WTC11 (cell line): Measurements from ENCODE around the gene FBXO47. TPM values are rescaled to one million over a fixed set of nuclear protein-coding genes. Genes with fewer than 3 reads are reported as not detected.

Experiments used
- ATAC-seq: fragments of 200-7000 bp; cut with Tn5 transposase; 2 replicates; pipeline ENCODE4 v1.10.0; 2021; ENCODE audit warnings: mild to moderate bottlenecking, moderate library complexity
- CTCF ChIA-PET: fragments of 300-600 bp; sonication (Branson Sonifier 250); formaldehyde crosslinking; loops from one replicate; lab custom pipeline; 2021; ENCODE audit warnings: antibody characterized with exemption; lab: Charles Lee
- POLR2A ChIA-PET: fragments of 350-600 bp; sonication (Branson Sonifier 250); formaldehyde crosslinking; loops from one replicate; lab custom pipeline; 2021; ENCODE audit warnings: antibody characterized with exemption; lab: Charles Lee
- DNase-seq: peaks from one replicate; pipeline ENCODE4 v3.0.0; 2021; ENCODE audit warnings: low spot score
- H3K27ac Mint-ChIP-seq: 2 replicates; pipeline ENCODE4 v1.8.0; 2021; ENCODE audit warnings: mixed read lengths
- H3K27me3 Mint-ChIP-seq: 2 replicates; pipeline ENCODE4 v1.8.0; 2021; ENCODE audit warnings: low read depth, mild to moderate bottlenecking, moderate library complexity, mixed read lengths
- H3K36me3 Mint-ChIP-seq: 2 replicates; pipeline ENCODE4 v1.8.0; 2021; ENCODE audit warnings: mixed read lengths
- H3K4me1 Mint-ChIP-seq: 2 replicates; pipeline ENCODE4 v1.8.0; 2022; ENCODE audit warnings: mixed read lengths
- H3K4me3 Mint-ChIP-seq: 2 replicates; pipeline ENCODE4 v1.8.0; 2021; ENCODE audit warnings: mild to moderate bottlenecking, moderate library complexity, mixed read lengths
- H3K9me3 Mint-ChIP-seq: 2 replicates; pipeline ENCODE4 v1.8.0; 2021; ENCODE audit warnings: mixed read lengths
- IRF2 ChIP-seq: sonication (generic); formaldehyde crosslinking; IDR thresholded peaks from 2 replicates; pipeline ENCODE4 v1.8.0; 2022; ENCODE audit warnings: low read depth, missing genetic modification reagents, borderline replicate concordance
- JUN ChIP-seq: sonication (generic); formaldehyde crosslinking; IDR thresholded peaks from 2 replicates; pipeline ENCODE4 v1.8.0; 2023; ENCODE audit warnings: mild to moderate bottlenecking, missing genetic modification reagents
- NFATC4 ChIP-seq: fragments of 250-450 bp; sonication (Bioruptor Pico); IDR thresholded peaks from 2 replicates; pipeline ENCODE4 v1.9.0; 2021; ENCODE audit warnings: mild to moderate bottlenecking
- NR2C2 ChIP-seq: sonication (generic); formaldehyde crosslinking; IDR thresholded peaks from 2 replicates; pipeline ENCODE4 v1.8.0; 2022; ENCODE audit warnings: mild to moderate bottlenecking, missing genetic modification reagents
- OVOL2 ChIP-seq: fragments of 250-450 bp; sonication (Bioruptor Pico); IDR thresholded peaks from 2 replicates; pipeline ENCODE4 v1.9.0; 2021; ENCODE audit warnings: mild to moderate bottlenecking, borderline replicate concordance
- RELA ChIP-seq: sonication (generic); formaldehyde crosslinking; IDR thresholded peaks from 2 replicates; pipeline ENCODE4 v1.8.1; 2022; ENCODE audit warnings: missing genetic modification reagents, mild to moderate bottlenecking, borderline replicate concordance
- RORB ChIP-seq: fragments of 250-450 bp; sonication (Bioruptor Pico); IDR thresholded peaks from 2 replicates; pipeline ENCODE4 v1.9.0; 2021; ENCODE audit warnings: mild to moderate bottlenecking
- ZBTB21 ChIP-seq: sonication (generic); formaldehyde crosslinking; IDR thresholded peaks from 2 replicates; pipeline ENCODE4 v1.8.1; 2023; ENCODE audit warnings: mild to moderate bottlenecking, missing genetic modification reagents, borderline replicate concordance
- ZNF263 ChIP-seq: sonication (generic); formaldehyde crosslinking; IDR thresholded peaks from 2 replicates; pipeline ENCODE4 v1.8.1; 2022; ENCODE audit warnings: low read depth, mild to moderate bottlenecking, moderate library complexity, missing genetic modification reagents
- total RNA-seq: library from RNA; stranded (reverse); gene quantifications from 3 replicates; pipeline ENCODE4 v1.2.3, GENCODE V29; 2021
- TF ChIP-seq, protein P1 (sequence below): fragments of 200-600 bp; IDR thresholded peaks from 2 replicates; pipeline ENCODE4 v1.8.0; 2022; ENCODE audit warnings: antibody characterized with exemption
- TF ChIP-seq, protein P2 (sequence below): sonication (generic); formaldehyde crosslinking; IDR thresholded peaks from 2 replicates; pipeline ENCODE4 v1.8.0; 2023; ENCODE audit warnings: missing genetic modification reagents, mild to moderate bottlenecking, borderline replicate concordance
- TF ChIP-seq, protein P3 (sequence below): sonication (generic); formaldehyde crosslinking; IDR thresholded peaks from 2 replicates; pipeline ENCODE4 v1.8.1; 2022; ENCODE audit warnings: low read depth, mild to moderate bottlenecking, moderate library complexity, missing genetic modification reagents, borderline replicate concordance
- TF ChIP-seq, protein P4 (sequence below): sonication (generic); formaldehyde crosslinking; IDR thresholded peaks from 2 replicates; pipeline ENCODE4 v1.8.1; 2023; ENCODE audit warnings: mild to moderate bottlenecking, moderate library complexity, missing genetic modification reagents
- TF ChIP-seq, protein P5 (sequence below): sonication (generic); formaldehyde crosslinking; IDR thresholded peaks from 2 replicates; pipeline ENCODE4 v1.8.0; 2022; ENCODE audit warnings: missing genetic modification reagents

FBXO47 gene
- total RNA-seq, 1 experiment from 2014 or later: not detected

DNA sequence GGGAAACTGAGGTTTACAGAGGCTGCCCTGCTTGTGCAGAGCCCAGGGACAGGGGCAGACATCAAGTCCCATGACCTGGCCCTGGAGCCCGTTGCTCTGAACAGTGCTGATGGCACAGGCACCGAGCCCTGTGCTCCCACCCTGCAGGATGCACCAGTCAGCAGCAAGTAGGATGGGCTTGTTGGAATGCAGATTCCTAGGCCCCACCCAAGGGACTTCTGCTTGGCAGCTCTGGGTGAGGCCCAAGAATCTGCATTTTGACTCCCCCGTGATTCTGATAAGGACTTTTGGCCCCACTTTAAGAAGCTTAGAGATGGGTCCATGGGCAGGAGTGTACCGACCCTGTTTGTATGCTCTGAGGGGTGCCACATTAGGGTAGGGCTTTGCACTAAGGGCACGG, 74.1 kb downstream of the FBXO47 start:
- Mint-ChIP-seq H3K27ac (no peak overlapping the region), H3K9me3 (no peaks in the 10 kb centered on the region), H3K4me3 (no peak overlapping the region), H3K4me1 (peaks cover 28% of the 10 kb centered on the region), H3K36me3 (peaks cover 15% of the 10 kb centered on the region; the same call in 1 of the 2 replicates), H3K27me3 (no peaks in the 10 kb centered on the region)
- no peak for DNase-seq
- CTCF ChIA-PET: interaction anchor here (0.7 to 1.8 kb wide), 6 partner anchors 8 to 272 kb away, joined by 3 to 7 read pairs (median 4); no protein-coding TSS in a partner anchor
- TF ChIP-seq JUN (CRISPR knock-in tag) (no peak), RELA (CRISPR knock-in tag) (no peak), RORB (CRISPR knock-in tag) (no peak), OVOL2 (no peak)
- TF ChIP-seq, protein P1, sequence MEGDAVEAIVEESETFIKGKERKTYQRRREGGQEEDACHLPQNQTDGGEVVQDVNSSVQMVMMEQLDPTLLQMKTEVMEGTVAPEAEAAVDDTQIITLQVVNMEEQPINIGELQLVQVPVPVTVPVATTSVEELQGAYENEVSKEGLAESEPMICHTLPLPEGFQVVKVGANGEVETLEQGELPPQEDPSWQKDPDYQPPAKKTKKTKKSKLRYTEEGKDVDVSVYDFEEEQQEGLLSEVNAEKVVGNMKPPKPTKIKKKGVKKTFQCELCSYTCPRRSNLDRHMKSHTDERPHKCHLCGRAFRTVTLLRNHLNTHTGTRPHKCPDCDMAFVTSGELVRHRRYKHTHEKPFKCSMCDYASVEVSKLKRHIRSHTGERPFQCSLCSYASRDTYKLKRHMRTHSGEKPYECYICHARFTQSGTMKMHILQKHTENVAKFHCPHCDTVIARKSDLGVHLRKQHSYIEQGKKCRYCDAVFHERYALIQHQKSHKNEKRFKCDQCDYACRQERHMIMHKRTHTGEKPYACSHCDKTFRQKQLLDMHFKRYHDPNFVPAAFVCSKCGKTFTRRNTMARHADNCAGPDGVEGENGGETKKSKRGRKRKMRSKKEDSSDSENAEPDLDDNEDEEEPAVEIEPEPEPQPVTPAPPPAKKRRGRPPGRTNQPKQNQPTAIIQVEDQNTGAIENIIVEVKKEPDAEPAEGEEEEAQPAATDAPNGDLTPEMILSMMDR: no peak
- no peak for ATAC-seq
- POLR2A ChIA-PET: no interaction called here

DNA sequence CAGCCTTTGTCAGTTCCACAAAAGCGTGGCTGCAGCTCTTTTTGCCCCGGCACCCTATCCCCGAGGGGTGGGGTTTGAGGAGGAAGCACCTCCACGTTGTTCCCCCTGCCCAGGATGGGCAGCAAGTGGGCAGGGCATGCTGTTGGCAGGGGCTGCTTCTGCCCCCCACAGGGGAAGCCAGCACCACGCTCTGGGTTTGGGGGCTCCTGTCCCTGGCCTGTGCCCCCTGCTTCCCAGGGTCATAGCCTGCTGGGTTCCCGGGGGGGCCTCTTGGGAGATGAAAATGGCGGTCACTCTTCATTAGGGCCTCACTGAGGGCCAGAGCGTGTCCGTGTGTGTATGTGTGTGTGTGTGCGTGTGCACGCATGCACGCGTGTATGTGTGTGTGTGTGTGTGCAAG, 74.6 kb downstream of the FBXO47 start:
- no peak for ATAC-seq
- Mint-ChIP-seq H3K4me3 (no peak overlapping the region), H3K27me3 (no peaks in the 10 kb centered on the region), H3K27ac (no peak overlapping the region), H3K36me3 (peaks cover 12% of the 10 kb centered on the region; the same call in 1 of the 2 replicates), H3K4me1 (peaks cover 23% of the 10 kb centered on the region), H3K9me3 (no peaks in the 10 kb centered on the region)
- CTCF ChIA-PET: interaction anchor here (1.0 kb wide), 1 partner anchor 21 kb away, joined by 3 read pairs; no protein-coding TSS in a partner anchor
- POLR2A ChIA-PET: no interaction called here
- DNase-seq: no peak
- no peak for TF ChIP-seq IRF2 (CRISPR knock-in tag)
- no peak for TF ChIP-seq NFATC4 (CRISPR knock-in tag)
- TF ChIP-seq, protein P2, sequence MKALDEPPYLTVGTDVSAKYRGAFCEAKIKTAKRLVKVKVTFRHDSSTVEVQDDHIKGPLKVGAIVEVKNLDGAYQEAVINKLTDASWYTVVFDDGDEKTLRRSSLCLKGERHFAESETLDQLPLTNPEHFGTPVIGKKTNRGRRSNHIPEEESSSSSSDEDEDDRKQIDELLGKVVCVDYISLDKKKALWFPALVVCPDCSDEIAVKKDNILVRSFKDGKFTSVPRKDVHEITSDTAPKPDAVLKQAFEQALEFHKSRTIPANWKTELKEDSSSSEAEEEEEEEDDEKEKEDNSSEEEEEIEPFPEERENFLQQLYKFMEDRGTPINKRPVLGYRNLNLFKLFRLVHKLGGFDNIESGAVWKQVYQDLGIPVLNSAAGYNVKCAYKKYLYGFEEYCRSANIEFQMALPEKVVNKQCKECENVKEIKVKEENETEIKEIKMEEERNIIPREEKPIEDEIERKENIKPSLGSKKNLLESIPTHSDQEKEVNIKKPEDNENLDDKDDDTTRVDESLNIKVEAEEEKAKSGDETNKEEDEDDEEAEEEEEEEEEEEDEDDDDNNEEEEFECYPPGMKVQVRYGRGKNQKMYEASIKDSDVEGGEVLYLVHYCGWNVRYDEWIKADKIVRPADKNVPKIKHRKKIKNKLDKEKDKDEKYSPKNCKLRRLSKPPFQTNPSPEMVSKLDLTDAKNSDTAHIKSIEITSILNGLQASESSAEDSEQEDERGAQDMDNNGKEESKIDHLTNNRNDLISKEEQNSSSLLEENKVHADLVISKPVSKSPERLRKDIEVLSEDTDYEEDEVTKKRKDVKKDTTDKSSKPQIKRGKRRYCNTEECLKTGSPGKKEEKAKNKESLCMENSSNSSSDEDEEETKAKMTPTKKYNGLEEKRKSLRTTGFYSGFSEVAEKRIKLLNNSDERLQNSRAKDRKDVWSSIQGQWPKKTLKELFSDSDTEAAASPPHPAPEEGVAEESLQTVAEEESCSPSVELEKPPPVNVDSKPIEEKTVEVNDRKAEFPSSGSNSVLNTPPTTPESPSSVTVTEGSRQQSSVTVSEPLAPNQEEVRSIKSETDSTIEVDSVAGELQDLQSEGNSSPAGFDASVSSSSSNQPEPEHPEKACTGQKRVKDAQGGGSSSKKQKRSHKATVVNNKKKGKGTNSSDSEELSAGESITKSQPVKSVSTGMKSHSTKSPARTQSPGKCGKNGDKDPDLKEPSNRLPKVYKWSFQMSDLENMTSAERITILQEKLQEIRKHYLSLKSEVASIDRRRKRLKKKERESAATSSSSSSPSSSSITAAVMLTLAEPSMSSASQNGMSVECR (CRISPR knock-in tag): no peak
- TF ChIP-seq, protein P3, sequence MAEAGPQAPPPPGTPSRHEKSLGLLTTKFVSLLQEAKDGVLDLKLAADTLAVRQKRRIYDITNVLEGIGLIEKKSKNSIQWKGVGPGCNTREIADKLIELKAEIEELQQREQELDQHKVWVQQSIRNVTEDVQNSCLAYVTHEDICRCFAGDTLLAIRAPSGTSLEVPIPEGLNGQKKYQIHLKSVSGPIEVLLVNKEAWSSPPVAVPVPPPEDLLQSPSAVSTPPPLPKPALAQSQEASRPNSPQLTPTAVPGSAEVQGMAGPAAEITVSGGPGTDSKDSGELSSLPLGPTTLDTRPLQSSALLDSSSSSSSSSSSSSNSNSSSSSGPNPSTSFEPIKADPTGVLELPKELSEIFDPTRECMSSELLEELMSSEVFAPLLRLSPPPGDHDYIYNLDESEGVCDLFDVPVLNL: no peak
- TF ChIP-seq, protein P4, sequence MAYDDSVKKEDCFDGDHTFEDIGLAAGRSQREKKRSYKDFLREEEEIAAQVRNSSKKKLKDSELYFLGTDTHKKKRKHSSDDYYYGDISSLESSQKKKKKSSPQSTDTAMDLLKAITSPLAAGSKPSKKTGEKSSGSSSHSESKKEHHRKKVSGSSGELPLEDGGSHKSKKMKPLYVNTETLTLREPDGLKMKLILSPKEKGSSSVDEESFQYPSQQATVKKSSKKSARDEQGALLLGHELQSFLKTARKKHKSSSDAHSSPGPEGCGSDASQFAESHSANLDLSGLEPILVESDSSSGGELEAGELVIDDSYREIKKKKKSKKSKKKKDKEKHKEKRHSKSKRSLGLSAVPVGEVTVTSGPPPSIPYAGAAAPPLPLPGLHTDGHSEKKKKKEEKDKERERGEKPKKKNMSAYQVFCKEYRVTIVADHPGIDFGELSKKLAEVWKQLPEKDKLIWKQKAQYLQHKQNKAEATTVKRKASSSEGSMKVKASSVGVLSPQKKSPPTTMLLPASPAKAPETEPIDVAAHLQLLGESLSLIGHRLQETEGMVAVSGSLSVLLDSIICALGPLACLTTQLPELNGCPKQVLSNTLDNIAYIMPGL (CRISPR knock-in tag): no peak
- no peak for TF ChIP-seq ZNF263
- TF ChIP-seq, protein P5, sequence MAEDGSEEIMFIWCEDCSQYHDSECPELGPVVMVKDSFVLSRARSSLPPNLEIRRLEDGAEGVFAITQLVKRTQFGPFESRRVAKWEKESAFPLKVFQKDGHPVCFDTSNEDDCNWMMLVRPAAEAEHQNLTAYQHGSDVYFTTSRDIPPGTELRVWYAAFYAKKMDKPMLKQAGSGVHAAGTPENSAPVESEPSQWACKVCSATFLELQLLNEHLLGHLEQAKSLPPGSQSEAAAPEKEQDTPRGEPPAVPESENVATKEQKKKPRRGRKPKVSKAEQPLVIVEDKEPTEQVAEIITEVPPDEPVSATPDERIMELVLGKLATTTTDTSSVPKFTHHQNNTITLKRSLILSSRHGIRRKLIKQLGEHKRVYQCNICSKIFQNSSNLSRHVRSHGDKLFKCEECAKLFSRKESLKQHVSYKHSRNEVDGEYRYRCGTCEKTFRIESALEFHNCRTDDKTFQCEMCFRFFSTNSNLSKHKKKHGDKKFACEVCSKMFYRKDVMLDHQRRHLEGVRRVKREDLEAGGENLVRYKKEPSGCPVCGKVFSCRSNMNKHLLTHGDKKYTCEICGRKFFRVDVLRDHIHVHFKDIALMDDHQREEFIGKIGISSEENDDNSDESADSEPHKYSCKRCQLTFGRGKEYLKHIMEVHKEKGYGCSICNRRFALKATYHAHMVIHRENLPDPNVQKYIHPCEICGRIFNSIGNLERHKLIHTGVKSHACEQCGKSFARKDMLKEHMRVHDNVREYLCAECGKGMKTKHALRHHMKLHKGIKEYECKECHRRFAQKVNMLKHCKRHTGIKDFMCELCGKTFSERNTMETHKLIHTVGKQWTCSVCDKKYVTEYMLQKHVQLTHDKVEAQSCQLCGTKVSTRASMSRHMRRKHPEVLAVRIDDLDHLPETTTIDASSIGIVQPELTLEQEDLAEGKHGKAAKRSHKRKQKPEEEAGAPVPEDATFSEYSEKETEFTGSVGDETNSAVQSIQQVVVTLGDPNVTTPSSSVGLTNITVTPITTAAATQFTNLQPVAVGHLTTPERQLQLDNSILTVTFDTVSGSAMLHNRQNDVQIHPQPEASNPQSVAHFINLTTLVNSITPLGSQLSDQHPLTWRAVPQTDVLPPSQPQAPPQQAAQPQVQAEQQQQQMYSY (CRISPR knock-in tag): no peak
- TF ChIP-seq NR2C2 (CRISPR knock-in tag): no peak
- TF ChIP-seq ZBTB21: no peak
